CD4-positive, alpha-beta T cell treated with Interleukin-17A for 4 hours (primary cell): ENCODE measurements around the gene NT5DC2.

Source experiments
- DNase-seq: peaks from one replicate; pipeline ENCODE4 v3.0.0-alpha.2; 2020; ENCODE audit warnings: mixed read lengths

Gene NT5DC2

GRCh38 chr3:52509753-52510328 is 23.8 kb downstream of the NT5DC2 start:
- no peak for DNase-seq

- DNase-seq = no peak
Measured at GRCh38 chr3:52507359-52507758, 26.3 kb downstream of the NT5DC2 start.

- no peak for DNase-seq
Measured at GRCh38 chr3:52506266-52506966, 27.2 kb downstream of the NT5DC2 start.

GRCh38 chr3:52504977-52505376 is 28.7 kb downstream of the NT5DC2 start:
- DNase-seq = no peak

- no peak for DNase-seq
Measured at GRCh38 chr3:52503788-52504424, 29.8 kb downstream of the NT5DC2 start.

GRCh38 chr3:52502808-52503350 is 30.8 kb downstream of the NT5DC2 start:
- no peak for DNase-seq

- DNase-seq = no peak
Measured at GRCh38 chr3:52502001-52502400, 31.7 kb downstream of the NT5DC2 start.

- no peak for DNase-seq
Measured at GRCh38 chr3:52501046-52501445, 32.6 kb downstream of the NT5DC2 start.

- DNase-seq = no peak
Measured at GRCh38 chr3:52498137-52499054, 35.3 kb downstream of the NT5DC2 start.

- DNase-seq = no peak
Measured at GRCh38 chr3:52495777-52496602, 37.7 kb downstream of the NT5DC2 start.

- DNase-seq = no peak
Measured at GRCh38 chr3:52494886-52495495, 38.7 kb downstream of the NT5DC2 start, which contains the start of gene STAB1. STAB1 (plus strand) TSS chr3:52495338; CDS start chr3:52495414, 76 bp downstream.

- no peak for DNase-seq
Measured at GRCh38 chr3:52494445-52494844, 39.2 kb downstream of the NT5DC2 start.

GRCh38 chr3:52493232-52494017 is 40.2 kb downstream of the NT5DC2 start:
- no peak for DNase-seq

- DNase-seq = no peak
Measured at GRCh38 chr3:52492059-52492458, 41.6 kb downstream of the NT5DC2 start.

- no peak for DNase-seq
Measured at GRCh38 chr3:52490939-52491526, 42.6 kb downstream of the NT5DC2 start.

GRCh38 chr3:52490035-52490938 is 43.4 kb downstream of the NT5DC2 start:
- no peak for DNase-seq

GRCh38 chr3:52489453-52489852 is 44.2 kb downstream of the NT5DC2 start:
- no peak for DNase-seq

GRCh38 chr3:52488746-52489145 is 44.9 kb downstream of the NT5DC2 start:
- no peak for DNase-seq
